ENCODE data around the gene NFIC.
A peak's percentile ranks its signal among the peaks of the same experiment; 100 is the strongest.
"Not testable (repeated sequence)": the region's sequence is repeated elsewhere in the genome, so short reads cannot be mapped to it uniquely, and the experiment has no call there.

NFIC gene

GRCh38 chr19:3496392-3497273 is 130.2 kb downstream of the NFIC start:
- DNase-seq: no peak

GRCh38 chr19:3497757-3498520 is 131.6 kb downstream of the NFIC start:
- no peak for DNase-seq

DNA sequence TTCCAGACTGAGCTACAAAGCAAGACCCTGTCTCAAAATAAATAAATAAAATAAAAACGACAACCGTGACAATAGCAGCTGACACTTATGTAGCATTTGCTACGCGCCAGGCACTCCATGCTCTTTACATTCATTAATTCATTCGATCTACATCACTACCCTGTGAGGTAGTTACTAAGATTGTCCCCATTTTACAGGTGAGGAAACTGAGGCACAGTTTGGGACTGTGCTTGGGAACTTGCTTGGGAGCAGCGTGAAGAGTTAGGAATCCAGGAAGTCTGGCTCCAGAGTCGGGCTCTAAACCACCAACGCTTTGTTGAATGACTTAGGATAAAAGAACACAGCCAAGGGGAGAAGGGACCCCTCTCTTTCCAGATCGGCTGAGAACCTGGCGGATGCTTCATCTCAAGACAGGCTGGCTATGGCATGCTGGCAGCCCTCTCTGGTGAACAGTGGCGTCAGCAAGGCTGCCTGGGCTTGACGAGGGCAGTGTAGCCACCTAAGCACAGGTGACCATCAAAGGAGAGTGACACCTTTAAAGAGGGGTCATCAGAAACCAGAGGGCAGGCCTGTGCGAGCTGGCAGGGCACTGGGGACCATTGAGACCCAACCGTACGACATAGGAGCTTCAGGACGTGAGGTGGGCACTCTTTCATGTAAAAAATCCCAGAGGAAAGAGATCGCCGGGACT is 133.5 kb downstream of the NFIC start:
- no peak for DNase-seq

GRCh38 chr19:3500429-3501101 is 134.2 kb downstream of the NFIC start, which contains the start of gene DOHH:
Gene DOHH (minus strand): TSS chr19:3500674. CDS start chr19:3496814, 3,860 bp downstream.
- DNase-seq: peak; percentile 97

DNA sequence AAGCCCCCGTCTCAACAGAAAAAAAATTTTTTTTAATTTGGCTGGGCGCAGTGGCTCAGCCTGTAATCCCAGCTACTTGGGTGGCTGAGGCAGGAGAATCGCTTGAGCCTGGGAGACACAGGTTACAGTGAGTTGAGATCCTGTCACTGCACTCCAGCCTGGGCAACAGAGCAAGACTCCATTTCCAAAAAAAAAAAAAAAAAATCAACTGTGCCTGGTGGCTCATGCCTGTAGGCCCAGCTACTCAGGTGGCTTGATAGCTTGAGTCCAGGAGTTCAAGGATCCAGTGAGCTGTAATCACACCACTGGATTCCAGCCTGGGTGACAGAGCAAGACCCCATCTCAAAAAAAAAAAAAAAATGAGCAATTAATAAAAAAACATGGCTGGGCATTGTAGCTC is 135.4 kb downstream of the NFIC start:
- DNase-seq: no peak

GRCh38 chr19:3503036-3503572 is 136.7 kb downstream of the NFIC start:
- no peak for DNase-seq

GRCh38 chr19:3504735-3505134 is 138.4 kb downstream of the NFIC start:
- no peak for DNase-seq

DNA sequence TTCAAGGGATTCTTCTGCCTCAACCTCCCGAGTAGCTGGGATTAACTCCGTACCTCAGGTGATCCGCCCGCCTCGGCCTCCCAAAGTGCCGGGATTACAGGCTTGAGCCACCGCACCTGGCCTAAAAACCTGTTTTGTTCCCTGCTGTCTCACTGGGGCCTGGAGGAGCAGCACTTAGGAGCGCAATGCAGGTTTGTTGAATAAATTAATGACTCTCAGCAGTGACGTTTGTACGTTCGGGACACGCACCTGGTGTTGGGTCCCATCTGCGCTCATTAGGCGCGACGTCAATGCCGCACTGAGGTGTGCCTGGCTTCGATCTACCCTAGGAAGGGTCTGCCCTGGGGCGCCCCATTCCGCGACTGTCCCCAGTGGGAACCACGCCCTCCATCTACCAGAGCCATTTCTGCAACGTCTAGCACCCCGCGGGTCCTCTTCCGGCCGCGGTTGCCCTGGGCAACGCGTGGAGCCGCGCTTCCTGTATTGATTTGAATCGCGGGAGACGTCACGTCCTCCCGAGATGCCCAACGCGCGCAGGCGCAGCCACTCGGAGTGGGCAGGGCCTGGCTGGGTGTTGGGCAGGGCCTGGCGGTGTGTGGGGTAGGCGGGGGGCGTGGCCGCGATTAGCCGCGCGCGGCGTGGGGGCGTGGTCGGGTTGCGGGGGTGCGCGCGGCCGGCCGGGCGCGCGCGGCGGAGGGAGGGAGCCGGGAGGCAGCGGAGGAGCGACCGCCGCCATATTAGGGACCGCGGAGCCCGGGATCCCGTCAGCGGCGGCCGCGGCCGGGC is 139.4 kb downstream of the NFIC start, which contains the start of gene FZR1:
Gene FZR1 (plus strand): TSS at position 714 of the 786 bp plus-strand sequence. CDS start 16,679 bp downstream, outside the sequence.
- DNase-seq: peak; percentile 100

- DNase-seq: peak; percentile 64
Observed at GRCh38 chr19:3506384-3507340, 140.3 kb downstream of the NFIC start.

- DNase-seq: peak; percentile 60
Observed at GRCh38 chr19:3507371-3508120, 141.2 kb downstream of the NFIC start.

- not testable (repeated sequence) for DNase-seq
Observed at GRCh38 chr19:3508121-3508661, 141.8 kb downstream of the NFIC start.

GRCh38 chr19:3508771-3509535 is 142.6 kb downstream of the NFIC start:
- no peak for DNase-seq

- no peak for DNase-seq
Observed at GRCh38 chr19:3509566-3509989, 143.2 kb downstream of the NFIC start.

- DNase-seq: no peak
Observed at GRCh38 chr19:3510727-3511126, 144.3 kb downstream of the NFIC start.

GRCh38 chr19:3511506-3512251 is 145.3 kb downstream of the NFIC start:
- DNase-seq: no peak

- no peak for DNase-seq
Observed at GRCh38 chr19:3512562-3513228, 146.3 kb downstream of the NFIC start.
